OCI-LY7 (cell line): Measurements from ENCODE around the gene KBTBD8. TPM values are rescaled to one million over a fixed set of nuclear protein-coding genes. Genes with fewer than 3 reads are reported as not detected.

Experiments
- BruUV-seq: library from RNA; stranded (reverse); fragments of 400-500 nt; replicated peaks from 2 replicates; lab custom pipeline; 2021; lab: Mats Ljungman, UMichigan
- CTCF ChIA-PET: fragments of 300-600 bp; sonication (Branson Sonifier 250); formaldehyde crosslinking; loops from one replicate; lab custom pipeline; 2022; ENCODE audit warnings: antibody characterized with exemption; ENCODE audit not compliant: unreplicated experiment; lab: Charles Lee
- POLR2A ChIA-PET: fragments of 300-600 bp; sonication (Branson Sonifier 250); formaldehyde crosslinking; loops from one replicate; lab custom pipeline; 2022; ENCODE audit warnings: antibody characterized with exemption; lab: Charles Lee
- DNase-seq: peaks from one replicate; pipeline ENCODE4 v3.0.0-alpha.2; 2015; ENCODE audit warnings: low spot score
- H2AFZ ChIP-seq: fragments of 200-600 bp; sonication (generic), shearing (Covaris generic); 2 replicates; pipeline ENCODE4 v1.6.1; 2014; ENCODE audit warnings: mild to moderate bottlenecking, antibody characterized with exemption, low read length, moderate library complexity
- H3K27ac ChIP-seq: fragments of 200-600 bp; sonication (generic); 2 replicates; pipeline ENCODE4 v1.5.1; 2014; ENCODE audit warnings: mixed run types, low read depth, mild to moderate bottlenecking, moderate library complexity, low read length, inconsistent platforms; ENCODE audit not compliant: poor library complexity, severe bottlenecking
- H3K36me3 ChIP-seq: fragments of 200-600 bp; sonication (generic); 2 replicates; pipeline ENCODE4 v1.6.1; 2014; ENCODE audit warnings: mild to moderate bottlenecking, antibody characterized with exemption, low read length, moderate library complexity, mixed read lengths; ENCODE audit not compliant: insufficient read depth
- H3K4me1 ChIP-seq: fragments of 200-600 bp; sonication (generic); 2 replicates; pipeline ENCODE4 v1.5.1; 2014; ENCODE audit warnings: mild to moderate bottlenecking, low read length; ENCODE audit not compliant: insufficient read depth, poor library complexity, severe bottlenecking
- H3K4me2 ChIP-seq: fragments of 200-600 bp; sonication (generic); 2 replicates; pipeline ENCODE4 v1.6.1; 2014; ENCODE audit warnings: mild to moderate bottlenecking, low read length
- H3K4me3 ChIP-seq: fragments of 200-600 bp; sonication (generic); 2 replicates; pipeline ENCODE4 v1.5.1; 2014; ENCODE audit warnings: mild to moderate bottlenecking, low read depth, low read length; ENCODE audit not compliant: poor library complexity, severe bottlenecking
- H3K79me2 ChIP-seq: fragments of 200-600 bp; sonication (generic); 2 replicates; pipeline ENCODE4 v1.6.1; 2016; ENCODE audit warnings: low read depth, mild to moderate bottlenecking, low read length, moderate library complexity, mixed read lengths; ENCODE audit not compliant: insufficient read depth
- H3K9me2 ChIP-seq: fragments of 200-600 bp; sonication (generic); 2 replicates; pipeline ENCODE4 v1.6.1; 2016; ENCODE audit warnings: mild to moderate bottlenecking, low read length, mixed read lengths; ENCODE audit not compliant: insufficient read depth
- H3K9me3 ChIP-seq: fragments of 200-600 bp; sonication (generic); 2 replicates; pipeline ENCODE4 v1.6.1; 2014; ENCODE audit warnings: mild to moderate bottlenecking, mixed run types, low read length, mixed read lengths
- H4K20me1 ChIP-seq: fragments of 200-600 bp; sonication (generic); 2 replicates; pipeline ENCODE4 v1.6.1; 2014; ENCODE audit warnings: mild to moderate bottlenecking, antibody characterized with exemption, low read length, moderate library complexity, mixed read lengths; ENCODE audit not compliant: insufficient read depth
- EZH2phosphoT487 ChIP-seq: fragments of 200-600 bp; sonication (generic); IDR thresholded peaks from 2 replicates; pipeline ENCODE4 v1.6.1; 2018; ENCODE audit warnings: low read depth, borderline replicate concordance, mild to moderate bottlenecking, mixed run types, antibody characterized with exemption, low read length, moderate library complexity, mixed read lengths
- intact Hi-C: fragments of 100-400 bp; cut with micrococcal nuclease; formaldehyde crosslinking; loops from one replicate; pipeline ENCODE4 v1.10.0; 2022; ENCODE audit not compliant: unreplicated experiment
- total RNA-seq, 2 experiments: library from RNA; depleted of rRNA in 1 of 2; stranded (reverse); fragments of >200 nt in 1 of 2; shearing (Covaris generic) in 1 of 2; gene quantifications; 2 replicates each; pipeline ENCODE4 v1.2.3, GENCODE V29; 2014 to 2022
- TF ChIP-seq, protein P1 (sequence below): fragments of 200-600 bp; sonication (generic); conservative IDR thresholded peaks from 2 replicates; pipeline ENCODE4 v1.5.1; 2014; ENCODE audit warnings: mild to moderate bottlenecking, antibody characterized with exemption, low read length, moderate library complexity, mixed read lengths

The KBTBD8 gene
- total RNA-seq, 2 experiments from 2014 or later: 16.4 to 24.8 TPM

GRCh38 chr3:67037615-67038014 is 39.5 kb downstream of the KBTBD8 start:
- Histone ChIP-seq H2AFZ (peak overlapping the region; percentile 12; the same call in 1 of the 2 replicates), H3K4me3 (no peak overlapping the region), H3K36me3 (no peaks in the 10 kb centered on the region; the same call in 1 of the 2 replicates), H3K4me1 (peaks cover 8% of the 10 kb centered on the region), H3K9me2 (no peaks in the 10 kb centered on the region), H3K79me2 (no peaks in the 10 kb centered on the region), H4K20me1 (no peaks in the 10 kb centered on the region), H3K27ac (no peak overlapping the region), H3K4me2 (no peak overlapping the region), H3K9me3 (no peaks in the 10 kb centered on the region)
- intact Hi-C loops: loop anchor here (1.0 kb wide), 3 partner anchors 47 to 99 kb away; no protein-coding TSS in a partner anchor
- DNase-seq: peak; percentile 50
- BruUV-seq: no TSS peak
- ChIA-PET CTCF (interaction anchor here (2.6 kb wide), 1 partner anchor 65 kb away, joined by 16 read pairs; no protein-coding TSS in a partner anchor), POLR2A (interaction anchor here (0.7 to 7.6 kb wide), 10 partner anchors 9 to 66 kb away, joined by 3 to 65 read pairs (median 4); partner anchors contain the start of gene KBTBD8)
- no peak for TF ChIP-seq EZH2phosphoT487
- TF ChIP-seq, protein P1, sequence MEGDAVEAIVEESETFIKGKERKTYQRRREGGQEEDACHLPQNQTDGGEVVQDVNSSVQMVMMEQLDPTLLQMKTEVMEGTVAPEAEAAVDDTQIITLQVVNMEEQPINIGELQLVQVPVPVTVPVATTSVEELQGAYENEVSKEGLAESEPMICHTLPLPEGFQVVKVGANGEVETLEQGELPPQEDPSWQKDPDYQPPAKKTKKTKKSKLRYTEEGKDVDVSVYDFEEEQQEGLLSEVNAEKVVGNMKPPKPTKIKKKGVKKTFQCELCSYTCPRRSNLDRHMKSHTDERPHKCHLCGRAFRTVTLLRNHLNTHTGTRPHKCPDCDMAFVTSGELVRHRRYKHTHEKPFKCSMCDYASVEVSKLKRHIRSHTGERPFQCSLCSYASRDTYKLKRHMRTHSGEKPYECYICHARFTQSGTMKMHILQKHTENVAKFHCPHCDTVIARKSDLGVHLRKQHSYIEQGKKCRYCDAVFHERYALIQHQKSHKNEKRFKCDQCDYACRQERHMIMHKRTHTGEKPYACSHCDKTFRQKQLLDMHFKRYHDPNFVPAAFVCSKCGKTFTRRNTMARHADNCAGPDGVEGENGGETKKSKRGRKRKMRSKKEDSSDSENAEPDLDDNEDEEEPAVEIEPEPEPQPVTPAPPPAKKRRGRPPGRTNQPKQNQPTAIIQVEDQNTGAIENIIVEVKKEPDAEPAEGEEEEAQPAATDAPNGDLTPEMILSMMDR: peak; percentile 69

- DNase-seq: no peak
- no peak overlapping the region for H3K4me2 ChIP-seq
- TF ChIP-seq, protein P1: no peak
- TF ChIP-seq EZH2phosphoT487: no peak
- H3K4me1 ChIP-seq: peaks cover 44% of the 10 kb centered on the region
- POLR2A ChIA-PET: interaction anchor here (0.6 to 6.4 kb wide), 7 partner anchors 8 to 788 kb away, joined by 3 to 115 read pairs (median 8); no protein-coding TSS in a partner anchor
- intact Hi-C loops: loop anchor here (10.0 kb wide), 1 partner anchor 611 kb away; the partner anchor contains the start of gene SUCLG2
- no peaks in the 10 kb centered on the region for H3K79me2 ChIP-seq
- peak overlapping the region; percentile 88; the same call in 1 of the 2 replicates for H2AFZ ChIP-seq
- CTCF ChIA-PET: no interaction called here
- no peak overlapping the region for H3K27ac ChIP-seq
- no peak overlapping the region for H3K4me3 ChIP-seq
- H3K9me2 ChIP-seq: no peaks in the 10 kb centered on the region
- BruUV-seq: no TSS peak
- peaks cover 5% of the 10 kb centered on the region; the same call in 1 of the 2 replicates for H3K9me3 ChIP-seq
- H4K20me1 ChIP-seq: no peaks in the 10 kb centered on the region
- H3K36me3 ChIP-seq: peaks cover 5% of the 10 kb centered on the region; the same call in 1 of the 2 replicates
Measured at GRCh38 chr3:67044295-67044694, 46.2 kb downstream of the KBTBD8 start.

DNA sequence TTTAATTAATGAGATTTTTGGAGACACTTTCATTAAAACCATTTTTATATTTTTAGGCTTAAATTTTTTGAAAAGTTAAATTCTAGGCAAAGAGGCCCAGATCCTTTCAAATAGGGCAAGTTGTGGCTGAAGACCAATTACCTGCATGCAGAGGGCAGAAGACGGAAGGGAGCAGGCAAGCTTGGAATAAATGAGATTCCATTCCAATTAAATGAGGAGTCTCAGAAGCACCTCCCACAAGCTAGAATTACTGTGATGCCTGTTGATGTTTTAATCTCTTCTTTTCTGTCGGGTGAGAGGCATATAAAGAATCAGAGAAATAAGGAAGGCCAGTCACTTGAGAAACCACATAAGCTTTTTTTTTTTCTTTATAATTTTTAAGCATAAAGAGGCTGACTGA is 46.8 kb downstream of the KBTBD8 start:
- POLR2A ChIA-PET: interaction anchor here (0.7 to 6.4 kb wide), 19 partner anchors 9 to 1004 kb away, joined by 3 to 115 read pairs (median 6); partner anchors contain the start of gene KBTBD8
- H4K20me1 ChIP-seq: no peaks in the 10 kb centered on the region
- peak overlapping the region; percentile 88 for H2AFZ ChIP-seq
- peak overlapping the region; percentile 70 for H3K4me2 ChIP-seq
- peak overlapping the region; percentile 10 for H3K4me3 ChIP-seq
- peak overlapping the region; percentile 100 for H3K27ac ChIP-seq
- intact Hi-C loops: loop anchor here (1.0 to 10.0 kb wide), 4 partner anchors 28 to 642 kb away; partner anchors contain the start of gene SUCLG2
- no peaks in the 10 kb centered on the region for H3K79me2 ChIP-seq
- H3K9me3 ChIP-seq: peaks cover 10% of the 10 kb centered on the region; the same call in 1 of the 2 replicates
- BruUV-seq: no TSS peak
- TF ChIP-seq, protein P1: no peak
- no peak for TF ChIP-seq EZH2phosphoT487
- peaks cover 51% of the 10 kb centered on the region for H3K4me1 ChIP-seq
- no peaks in the 10 kb centered on the region for H3K9me2 ChIP-seq
- CTCF ChIA-PET: interaction anchor here (0.9 to 1.4 kb wide), 3 partner anchors 18 to 73 kb away, joined by 3 to 5 read pairs (median 3); no protein-coding TSS in a partner anchor
- no peak for DNase-seq
- peaks cover 10% of the 10 kb centered on the region; the same call in 1 of the 2 replicates for H3K36me3 ChIP-seq
